Fibroblast of upper back skin (primary cell): ENCODE measurements around the gene PACRG.
A peak's percentile ranks its signal among the peaks of the same experiment; 100 is the strongest.

Source experiments
- DNase-seq: peaks from one replicate; pipeline ENCODE4 v3.0.0-alpha.2; 2013

Gene PACRG

DNA sequence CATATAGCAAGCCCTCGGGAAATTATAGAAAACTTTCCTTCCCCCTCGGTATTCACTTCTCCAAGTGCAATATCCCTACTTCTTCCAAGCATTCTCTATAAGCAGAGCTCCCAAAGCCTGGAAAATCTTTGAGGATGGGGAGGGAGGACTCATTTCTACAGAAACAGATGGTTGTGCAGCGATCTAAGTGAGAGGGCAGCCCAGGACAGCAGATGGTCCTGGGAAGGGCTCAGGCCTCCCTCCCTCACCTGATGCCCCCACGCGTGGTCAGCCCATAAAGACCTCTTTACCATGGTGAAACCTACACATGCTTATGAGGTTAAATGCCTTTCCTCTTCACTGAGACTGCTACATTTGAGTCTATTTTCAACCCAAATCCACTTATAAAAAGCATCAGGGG, 367.1 kb downstream of the PACRG start:
- DNase-seq: no peak

DNA sequence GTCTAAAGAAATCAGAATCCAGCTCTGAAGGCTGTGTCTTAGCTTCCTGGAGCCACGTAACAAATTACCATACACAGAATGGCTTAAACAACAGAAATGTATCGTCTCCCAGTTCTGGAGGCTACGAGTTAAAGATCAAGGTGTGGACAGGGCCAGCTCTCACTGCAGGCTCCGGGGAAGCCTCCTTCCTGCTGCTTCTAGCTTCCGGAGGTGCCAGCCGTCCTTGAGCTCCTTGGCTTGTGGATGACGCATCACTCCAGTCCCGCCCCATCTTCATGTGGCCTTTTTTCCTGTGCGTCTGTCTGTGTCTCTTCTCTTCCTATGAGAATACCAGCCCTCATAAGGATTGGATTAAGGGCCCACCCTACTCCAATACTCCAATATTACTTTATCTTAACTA, 367.6 kb downstream of the PACRG start:
- no peak for DNase-seq

DNA sequence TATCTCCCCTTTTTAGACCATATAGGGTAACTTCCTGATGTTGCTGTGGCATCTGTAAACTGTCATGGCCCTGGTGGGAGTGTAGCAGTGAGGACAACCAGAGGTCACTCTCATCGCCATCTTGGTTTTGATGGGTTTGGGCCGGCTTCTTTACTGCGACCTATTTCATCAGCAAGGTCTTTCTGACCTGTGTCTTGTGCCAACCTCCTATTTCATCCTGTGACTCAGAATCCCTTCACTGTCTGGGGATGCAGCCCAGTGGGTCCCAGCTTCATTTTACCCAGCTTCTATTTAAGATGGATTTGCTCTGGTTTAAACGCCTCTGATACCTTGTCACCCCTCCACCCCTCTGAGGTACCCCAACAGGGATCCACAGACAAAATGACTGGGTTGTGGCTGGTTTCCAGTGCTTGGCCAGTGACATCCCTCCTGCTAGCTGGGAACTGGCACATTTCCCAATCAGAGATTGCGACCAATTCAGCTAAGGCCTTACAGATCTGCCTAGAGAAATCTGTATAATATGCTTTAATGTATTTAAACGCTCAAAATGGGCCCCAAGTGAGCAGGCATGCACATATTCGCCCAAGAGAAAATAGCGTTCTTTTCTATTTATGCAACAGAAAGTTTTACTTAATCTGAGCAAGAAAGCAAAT, 371.2 kb downstream of the PACRG start:
- peak; percentile 5 for DNase-seq

DNA sequence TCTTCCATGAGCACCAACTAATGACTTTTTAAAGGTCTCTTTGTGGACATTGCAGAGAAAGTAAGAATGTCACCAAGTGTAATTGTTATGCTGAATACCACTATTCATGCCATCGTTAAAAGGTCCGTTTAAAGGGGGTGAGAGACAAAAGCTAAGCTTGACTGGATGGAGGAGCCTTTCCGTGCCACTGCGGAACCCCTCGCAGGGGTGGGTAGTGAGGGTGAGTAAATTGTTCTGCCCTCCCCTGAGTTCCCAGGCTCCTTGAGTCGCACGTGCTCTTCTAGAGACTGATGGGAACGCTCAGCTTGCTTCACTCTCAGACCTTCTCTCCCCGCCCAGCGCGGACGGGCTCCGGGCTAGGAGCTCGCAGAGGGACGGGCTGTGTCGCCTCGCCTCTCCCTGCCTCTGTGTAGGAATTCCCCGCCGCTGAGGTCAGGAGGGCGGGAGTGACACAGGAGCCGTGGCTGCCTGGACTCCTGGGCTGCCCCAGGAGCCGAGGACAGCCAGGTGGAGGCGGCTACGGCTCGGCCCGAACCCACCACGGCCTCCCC, 371.9 kb downstream of the PACRG start:
- no peak for DNase-seq

DNA sequence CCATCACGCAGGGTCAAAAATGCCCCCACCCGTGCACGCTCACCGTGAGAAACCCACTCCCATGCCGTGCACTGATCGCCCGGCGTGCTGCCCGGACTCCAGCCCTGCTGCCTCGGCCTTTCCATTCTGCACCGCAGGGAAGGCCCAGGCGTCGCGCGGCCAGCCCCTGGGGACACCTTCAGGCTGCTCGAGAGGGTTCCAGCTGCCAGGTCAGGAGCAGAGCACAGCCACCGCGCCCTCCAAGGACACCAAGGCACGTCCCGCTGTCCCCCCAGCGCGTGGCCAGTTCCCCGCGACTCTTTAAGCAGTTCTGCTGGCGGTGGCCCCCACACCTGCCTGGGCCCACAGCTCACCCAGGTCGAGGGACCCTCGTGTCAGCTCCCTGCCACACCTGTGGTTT, 372.5 kb downstream of the PACRG start:
- no peak for DNase-seq

DNA sequence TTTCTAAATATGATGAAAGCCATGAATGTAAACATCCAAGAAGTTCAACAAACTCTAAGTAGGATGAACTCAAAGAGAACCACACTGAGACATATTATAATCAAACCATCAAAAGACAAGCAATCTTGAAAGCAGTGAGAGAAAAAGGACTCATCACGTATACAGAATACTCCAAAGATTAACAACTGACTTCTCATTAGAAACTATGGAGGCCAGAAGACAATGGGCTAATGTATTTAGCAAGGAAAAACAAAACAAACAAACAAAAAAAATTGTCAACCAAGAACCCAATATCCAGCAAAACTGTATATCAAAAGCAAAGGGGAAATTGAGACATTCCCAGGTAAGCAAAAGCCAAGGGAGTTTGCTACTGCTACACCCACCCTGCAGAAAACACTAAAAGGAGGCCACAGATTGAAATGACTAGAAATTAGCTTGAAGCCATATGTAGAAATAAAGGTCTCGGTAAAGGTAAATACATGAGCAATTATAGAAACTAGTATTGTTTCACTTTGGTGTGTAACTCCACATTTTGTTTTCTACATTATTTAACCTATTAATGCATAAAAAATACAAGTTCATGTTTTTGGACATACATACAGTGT, 385.7 kb downstream of the PACRG start:
- no peak for DNase-seq

DNA sequence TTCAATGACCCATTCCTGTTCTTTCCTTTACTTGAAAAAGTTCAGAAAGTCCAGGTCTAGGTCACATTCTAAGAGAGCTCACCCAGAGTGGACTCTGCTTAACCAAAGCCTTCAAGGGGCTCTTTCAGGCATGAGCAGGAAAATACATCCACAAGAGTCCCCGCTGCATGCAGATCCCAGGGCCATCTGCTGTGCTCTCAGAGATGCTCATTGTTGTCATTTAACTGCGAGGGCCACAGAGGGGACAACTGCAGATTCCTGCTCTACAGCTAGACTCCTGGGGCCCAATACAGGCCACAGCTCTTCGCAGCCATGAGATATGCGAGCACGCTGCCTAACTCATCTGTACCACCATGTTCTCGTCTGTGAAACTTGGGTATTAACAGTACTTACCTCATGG, 391.2 kb downstream of the PACRG start:
- no peak for DNase-seq

DNA sequence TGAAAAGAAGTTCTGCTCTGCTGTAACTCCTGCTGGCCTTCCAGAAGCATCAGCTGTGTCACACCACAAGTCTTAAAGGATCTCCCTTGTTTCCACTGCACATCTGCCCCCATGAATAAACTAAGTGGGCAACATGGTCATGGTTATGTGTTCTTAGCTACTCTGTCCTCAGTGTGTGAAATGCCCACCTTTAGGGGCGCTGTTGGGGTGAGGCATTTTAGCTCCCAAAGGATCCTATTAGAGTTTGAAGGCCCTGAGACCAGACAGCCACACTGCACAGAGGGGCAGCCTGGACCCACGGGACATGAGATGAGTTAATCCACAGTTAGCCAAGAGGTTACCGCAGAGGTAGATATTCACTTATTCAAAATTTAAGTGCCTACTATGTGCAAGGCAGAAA, 392.4 kb downstream of the PACRG start:
- DNase-seq: no peak

DNA sequence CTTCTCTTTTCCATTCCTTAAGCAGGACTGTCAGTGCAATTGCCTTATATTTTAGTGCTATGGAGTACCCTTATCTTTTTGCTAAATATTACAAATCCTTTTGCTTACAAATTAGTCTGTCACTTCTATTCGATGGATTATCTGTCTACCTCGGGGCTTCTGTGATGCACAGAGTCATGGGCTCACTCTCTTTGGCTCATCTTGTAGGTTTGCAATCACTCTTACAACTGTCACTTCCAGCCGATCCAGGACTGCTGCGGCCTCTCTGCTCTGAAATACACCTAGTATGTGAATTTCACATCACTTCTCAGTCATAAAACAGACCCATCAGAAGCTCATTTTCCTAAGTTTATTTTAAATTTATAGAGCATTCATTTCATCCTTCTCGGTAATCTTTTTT, 393.5 kb downstream of the PACRG start:
- no peak for DNase-seq

DNA sequence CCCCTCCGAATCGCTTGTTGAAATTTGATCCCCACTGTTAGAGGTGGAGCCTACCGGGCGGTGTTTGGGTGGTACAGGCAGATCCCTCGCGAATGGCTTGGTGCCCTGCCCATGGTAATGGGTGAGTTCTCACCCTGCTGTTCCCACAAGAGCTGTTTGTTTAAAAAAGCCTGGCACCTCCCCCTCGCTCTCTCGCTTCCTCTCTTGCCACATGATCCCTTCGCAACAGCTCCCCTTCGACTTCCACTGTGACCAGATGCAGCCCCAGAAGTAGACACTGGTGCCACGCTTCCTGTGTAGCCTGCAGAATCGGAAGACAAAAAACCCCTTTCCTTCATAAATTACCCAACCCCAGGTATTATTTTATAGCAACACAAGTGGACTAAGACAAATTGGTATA, 394.6 kb downstream of the PACRG start:
- no peak for DNase-seq

DNA sequence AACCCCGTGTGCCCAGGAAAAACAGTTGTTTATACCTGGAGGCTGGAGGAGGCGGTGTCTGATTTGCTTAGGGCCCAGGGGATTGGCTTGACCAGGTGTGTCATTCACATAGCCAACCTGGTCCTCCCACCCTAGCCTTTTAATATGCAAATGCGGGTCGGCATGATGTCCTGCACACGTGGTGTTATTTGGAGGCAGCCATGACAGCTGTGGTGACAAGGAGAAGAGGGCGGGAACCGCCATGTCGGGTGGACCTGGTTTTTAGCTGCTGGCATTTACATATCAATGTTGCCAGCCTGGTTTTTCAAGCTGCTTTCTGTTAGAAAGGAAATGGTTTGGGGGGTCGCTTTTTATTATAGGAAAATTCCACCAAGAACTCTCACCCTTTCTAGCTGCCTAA, 395.3 kb downstream of the PACRG start:
- DNase-seq: no peak

DNA sequence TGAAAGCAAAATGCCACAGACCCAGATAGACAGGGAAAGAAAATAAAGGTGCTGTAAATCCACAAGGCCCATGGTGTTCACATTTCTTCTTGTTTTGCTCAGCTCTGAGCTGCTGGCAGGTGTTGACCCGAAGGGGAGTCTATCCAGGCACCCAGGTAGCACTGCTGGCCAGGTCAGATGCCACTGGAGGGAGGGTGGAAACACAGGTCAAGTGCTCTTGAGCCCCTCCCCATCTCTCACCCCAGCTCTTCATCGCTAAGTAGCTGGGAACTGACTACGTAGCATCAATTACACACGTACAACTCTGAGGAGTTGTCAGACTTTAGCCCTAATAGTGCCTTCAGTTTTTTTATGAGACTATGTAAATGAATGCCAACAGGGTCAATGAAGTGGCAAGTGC, 399.0 kb downstream of the PACRG start:
- DNase-seq: no peak

DNA sequence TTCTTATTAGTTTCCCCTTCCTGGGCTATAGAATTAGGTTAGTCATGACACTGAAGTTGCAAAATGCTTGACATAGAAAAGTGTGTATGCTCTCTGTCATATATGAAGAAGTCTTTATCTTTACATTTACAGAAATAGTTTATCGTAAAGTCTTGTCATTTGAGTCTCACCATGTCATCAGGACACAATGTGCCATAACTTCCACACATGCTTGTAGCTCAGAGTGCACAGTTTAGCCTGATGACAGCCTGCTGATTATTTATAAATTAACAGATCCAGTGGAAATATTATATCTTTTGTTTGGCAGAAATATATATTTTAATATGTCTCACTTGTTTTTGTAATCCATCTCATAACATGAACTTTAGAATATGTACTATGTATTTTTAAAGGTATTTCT, 399.8 kb downstream of the PACRG start:
- DNase-seq: no peak

DNA sequence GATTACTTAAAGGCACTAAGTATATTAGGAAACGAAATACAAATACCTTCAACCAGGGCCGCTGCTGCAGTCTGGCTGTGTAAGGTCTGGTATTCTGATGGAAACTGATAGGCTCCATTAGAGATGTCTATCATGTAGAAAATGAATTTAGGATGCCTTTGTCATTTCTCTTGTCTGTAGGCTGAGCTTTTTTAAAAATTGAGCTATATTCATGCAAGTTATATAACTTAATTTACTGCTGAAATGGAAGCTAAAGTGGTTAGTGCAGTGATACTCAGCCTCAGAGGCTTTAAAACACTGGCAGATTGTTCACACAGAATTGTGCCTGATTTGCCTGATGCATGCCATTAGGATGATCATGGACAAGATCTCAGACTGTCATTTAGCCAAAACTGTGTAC, 400.6 kb downstream of the PACRG start:
- no peak for DNase-seq

DNA sequence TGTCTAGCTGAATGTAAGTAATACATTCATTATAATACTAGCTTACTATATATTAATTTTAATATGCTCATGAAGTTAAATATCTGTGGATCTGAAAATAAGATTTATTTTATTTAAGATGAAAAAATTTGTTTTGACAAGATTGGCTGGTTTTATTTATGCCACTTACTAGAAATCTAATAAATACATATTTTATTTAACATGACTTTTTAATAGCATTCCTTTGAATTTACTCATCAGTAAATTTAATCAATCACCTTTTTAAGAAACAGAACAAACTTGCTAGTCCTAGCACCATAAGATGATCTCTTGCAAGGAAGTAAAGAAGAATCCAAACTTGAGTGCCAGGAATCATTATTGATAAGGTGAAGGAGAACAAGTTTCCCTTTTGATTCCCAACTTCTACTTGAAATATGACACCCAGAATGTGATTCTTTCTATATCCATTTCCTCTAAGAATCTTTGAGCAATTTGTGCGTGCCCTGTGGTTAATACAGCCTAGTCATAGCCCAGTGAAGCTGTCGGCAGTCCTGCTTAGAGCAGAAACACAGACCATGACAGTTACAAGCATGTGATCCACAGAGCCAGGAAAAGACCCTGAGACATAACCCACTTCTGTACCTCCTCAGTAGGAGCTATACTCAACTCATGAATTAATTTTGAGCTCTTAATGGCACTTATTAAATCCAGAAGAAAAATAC, 404.4 kb downstream of the PACRG start:
- DNase-seq: peak; percentile 55

DNA sequence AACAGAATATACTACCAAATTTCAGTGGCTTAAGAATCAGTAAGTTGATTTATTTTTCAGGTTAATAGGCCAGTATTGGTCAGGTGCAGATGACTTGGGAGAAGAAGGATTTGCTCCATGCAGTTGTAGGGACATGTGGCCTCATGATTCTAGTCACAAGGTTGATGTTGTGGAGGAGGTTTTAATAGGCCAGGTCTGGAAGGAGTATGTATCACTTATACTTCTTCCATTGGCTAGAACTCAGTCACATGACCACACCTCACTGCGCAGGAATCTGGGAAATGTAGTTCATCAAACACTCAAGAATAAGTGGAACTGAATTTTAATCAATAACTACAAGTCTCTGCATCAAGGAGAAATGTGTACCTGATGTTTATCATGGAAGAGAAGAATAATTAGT, 405.2 kb downstream of the PACRG start:
- no peak for DNase-seq

DNA sequence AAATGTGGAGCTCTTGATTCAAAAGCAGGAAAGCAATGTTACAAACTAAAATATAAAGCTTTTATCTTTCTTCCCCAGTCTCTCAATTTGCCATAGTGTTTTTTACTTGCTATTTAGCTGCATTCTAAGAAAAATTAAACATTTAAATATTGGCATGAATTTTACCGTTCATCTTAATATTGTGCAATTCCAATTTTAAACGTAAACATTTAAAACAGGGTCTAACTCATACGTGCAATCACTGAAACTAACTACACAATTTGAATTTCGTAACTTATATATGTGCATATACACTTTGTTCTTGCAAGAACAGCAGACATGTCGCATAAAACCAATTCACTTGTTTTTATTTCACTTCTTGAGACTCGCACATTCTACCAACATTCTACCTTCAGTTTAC, 405.9 kb downstream of the PACRG start:
- no peak for DNase-seq

DNA sequence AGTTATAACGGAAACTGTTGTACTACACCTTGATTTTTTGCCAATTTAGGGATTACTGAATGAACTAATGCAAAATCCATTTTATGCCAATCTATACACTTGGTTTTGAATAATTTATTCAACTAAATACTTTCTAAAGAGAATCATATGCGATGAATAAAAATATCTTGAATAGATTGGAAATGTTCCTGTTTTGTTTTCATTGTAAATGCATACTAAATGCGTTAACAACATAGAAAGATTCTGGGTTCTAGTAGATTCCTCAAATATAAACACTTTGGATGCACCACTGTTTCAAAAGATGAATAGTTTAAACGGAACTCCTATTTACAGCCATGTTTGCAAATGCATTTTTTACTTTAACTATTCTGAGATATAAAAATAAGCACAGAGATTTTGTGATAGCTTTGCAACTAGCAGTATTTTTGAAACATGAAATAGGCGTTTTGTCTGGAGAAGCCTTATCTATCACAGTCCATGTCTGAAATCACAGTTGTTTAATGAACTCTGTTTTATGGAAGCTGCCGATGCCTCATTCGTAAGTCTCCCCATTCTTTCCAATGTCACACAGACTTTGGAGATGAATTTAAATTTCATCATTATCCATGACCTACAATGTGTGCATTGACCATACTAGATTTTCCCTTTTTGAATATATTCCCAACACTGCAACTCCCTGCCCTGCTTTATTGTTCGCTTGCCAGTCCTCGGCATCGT, 409.1 kb downstream of the PACRG start:
- no peak for DNase-seq

DNA sequence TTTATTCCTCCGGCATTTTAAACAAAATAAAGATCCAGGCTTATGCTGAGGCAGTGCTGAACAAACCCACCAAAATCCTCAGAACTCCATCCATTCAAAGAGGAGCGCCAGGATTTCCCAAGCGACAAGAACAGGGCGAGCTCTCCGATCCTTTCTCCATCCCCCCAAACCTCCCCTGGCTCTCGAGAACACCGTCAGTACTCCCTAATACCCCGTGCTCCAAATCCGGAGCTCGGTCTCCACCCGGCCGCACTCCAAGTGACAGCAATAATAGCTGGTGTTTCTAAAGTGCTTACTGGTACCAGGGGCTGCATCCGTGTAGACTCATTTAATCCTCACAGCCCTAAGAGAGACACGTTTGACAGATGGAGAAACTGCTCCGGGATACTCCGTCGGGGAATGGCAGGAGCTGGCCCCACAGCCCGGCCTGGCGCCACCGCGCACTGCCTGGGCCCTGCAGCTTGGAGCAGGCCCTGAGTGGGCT, 409.7 kb downstream of the PACRG start:
- no peak for DNase-seq

DNA sequence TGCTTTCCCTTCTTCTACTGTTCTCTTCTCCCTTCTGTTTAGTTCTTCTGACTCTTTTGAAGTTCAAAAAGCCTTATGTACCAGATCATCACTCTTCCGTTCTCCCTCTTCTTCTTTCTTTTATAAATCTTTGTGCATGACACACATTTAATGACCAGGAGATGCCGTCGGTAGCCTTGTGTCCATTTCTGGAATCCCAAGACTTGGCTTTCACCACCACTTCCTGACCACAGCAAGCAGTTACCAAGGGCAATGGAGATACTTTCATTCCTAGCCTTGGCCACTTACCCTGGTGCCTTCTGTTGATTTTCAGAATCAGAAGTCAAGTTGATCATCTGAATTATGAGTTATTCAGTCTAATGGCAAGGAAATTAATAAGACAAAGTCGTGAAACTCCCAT, 418.3 kb downstream of the PACRG start:
- DNase-seq: peak; percentile 9

DNA sequence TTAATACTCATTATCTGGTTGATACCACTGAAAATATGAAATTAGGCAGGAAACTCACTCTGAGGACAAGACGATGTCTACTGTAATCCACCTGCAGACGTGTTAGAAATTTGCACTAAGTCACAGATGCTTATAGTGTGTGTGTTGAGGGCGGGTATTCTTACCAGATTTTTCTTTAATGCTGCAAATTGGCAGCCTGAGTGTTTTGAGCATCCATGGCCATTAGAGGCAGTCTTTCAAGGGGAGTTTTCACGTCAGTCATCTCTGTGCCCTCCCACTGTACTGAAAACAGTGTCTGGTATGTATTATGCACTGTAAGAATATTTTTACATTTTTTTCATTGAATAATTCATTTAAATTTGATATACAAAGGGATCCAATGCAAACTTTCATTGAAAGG, 420.2 kb downstream of the PACRG start:
- DNase-seq: peak; percentile 8

DNA sequence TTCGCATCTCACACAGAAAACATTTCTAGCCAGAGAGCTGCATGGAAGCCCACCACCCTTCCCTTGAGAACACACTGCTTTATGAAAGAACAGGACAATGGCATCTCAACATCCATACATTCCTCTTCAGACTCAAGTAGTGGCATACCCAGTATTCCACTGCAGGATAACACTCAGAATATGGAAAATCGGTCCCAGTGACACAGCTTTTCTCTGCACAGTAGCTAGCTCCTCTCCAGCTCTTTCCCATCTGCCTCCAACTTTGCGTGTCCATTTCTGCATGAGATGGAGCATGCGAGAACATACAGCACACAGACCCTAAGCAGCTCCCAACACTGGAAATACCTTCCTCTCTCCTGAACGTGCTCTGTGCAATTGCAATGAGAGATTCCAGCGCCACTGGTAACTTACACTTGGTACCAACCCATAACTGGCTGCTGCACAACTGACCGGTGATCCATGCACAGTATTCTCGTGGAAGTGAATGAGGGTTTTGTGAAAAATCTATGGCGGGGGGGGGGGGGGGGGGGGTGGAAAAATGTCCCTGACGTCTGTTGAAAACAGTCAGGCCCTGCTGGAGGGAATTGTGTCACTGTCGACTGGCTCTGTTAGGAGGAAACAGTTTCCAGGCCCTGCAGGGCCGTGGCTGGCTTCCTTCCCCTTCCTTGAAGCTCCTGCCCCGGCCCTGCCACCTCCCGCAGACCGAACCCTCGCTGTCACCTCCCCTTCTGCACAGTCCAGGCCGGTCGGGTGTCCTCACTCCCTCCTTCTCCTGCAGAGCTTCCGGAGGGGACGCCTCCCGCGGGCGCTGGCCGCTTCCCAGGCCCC, 420.9 kb downstream of the PACRG start:
- DNase-seq: no peak
